ENCODE measurements around the gene ENHO. TPM values are rescaled to one million over a fixed set of nuclear protein-coding genes. Genes with fewer than 3 reads are reported as not detected.
"Not testable (repeated sequence)": the region's sequence is repeated elsewhere in the genome, so short reads cannot be mapped to it uniquely, and the experiment has no call there.

ENHO gene
- total RNA-seq, 1 donor from 2014 or later: not detected

DNA sequence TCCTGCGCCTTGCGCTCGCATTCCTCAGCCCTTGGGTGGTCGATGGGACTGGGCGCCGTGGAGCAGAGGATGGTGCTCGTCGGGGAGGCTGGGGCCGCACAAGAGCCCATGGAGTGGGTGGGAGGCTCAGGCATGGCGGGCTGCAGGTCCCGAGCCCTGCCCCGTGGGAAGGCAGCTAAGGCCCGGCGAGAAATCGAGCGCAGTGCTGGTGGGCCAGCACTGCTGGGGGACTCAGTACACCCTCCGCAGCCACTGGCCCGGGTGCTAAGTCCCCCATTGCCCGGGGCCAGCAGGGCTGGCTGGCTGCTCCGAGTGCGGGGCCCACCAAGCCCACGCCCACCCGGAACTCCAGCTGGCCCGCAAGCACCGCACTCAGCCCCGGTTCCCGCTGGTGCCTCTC, 40.0 kb downstream of the ENHO start:
- not testable (repeated sequence) for DNase-seq (ENCODE audit: low spot score)

DNA sequence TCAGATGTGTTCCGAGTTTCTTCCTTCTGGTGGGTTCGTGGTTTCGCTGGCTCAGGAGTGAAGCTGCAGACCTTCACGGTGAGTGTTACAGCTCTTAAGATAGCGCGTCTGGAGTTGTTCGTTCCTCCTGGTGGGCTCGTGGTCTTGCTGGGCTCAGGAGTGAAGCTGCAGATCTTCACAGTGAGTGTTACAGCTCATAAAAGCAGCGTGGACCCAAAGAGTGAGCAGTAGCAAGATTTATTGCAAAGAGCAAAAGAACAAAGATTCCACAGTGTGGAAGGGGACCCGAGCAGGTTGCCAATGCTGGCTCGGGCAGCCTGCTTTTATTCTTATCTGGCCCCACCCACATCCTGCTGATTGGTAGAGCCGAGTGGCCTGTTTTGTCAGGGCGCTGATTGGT, 41.2 kb downstream of the ENHO start:
- peak; percentile 64 for DNase-seq (ENCODE audit: low spot score)

DNA sequence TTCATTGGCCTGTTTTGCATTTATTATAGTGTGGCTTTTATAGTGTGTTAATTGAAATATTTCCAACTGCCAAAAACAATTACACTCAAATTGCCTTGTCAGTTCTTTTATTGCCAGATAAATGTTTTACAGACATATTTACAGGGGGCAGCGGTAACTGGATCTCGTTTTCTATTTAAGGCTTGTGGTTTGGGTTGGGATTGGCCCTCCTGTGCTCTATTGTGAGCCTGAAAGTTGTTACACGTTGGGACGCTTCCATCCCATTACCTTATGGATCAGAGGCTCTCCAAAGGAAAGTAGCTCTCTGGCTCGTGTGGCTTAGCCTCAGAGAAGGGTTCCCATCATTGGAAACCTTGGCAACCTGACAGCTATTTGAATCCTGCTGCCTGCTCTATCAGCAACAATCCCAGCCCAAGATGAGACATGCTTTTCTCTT, 43.3 kb downstream of the ENHO start:
- DNase-seq (ENCODE audit: low spot score): no peak

DNA sequence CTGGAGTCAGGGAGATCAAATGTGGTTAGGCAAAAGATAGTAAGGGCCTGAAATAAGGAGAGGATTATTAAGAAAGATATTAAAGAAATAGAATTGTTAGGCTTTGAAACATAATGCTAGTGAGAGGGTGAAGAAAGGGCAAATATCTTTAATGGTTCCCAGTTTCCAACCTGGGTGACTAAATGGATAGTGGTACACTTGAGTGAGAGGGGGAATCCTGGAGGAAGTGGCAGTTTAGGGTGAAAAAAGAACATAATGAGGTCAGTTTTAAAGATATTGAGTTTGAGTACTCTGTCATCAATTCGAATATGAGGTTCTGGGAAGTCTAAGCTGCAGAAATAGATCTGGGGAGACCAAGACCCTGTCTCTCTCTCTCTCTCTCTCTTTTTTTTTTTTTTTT, 45.2 kb downstream of the ENHO start:
- DNase-seq (ENCODE audit: low spot score): no peak

DNA sequence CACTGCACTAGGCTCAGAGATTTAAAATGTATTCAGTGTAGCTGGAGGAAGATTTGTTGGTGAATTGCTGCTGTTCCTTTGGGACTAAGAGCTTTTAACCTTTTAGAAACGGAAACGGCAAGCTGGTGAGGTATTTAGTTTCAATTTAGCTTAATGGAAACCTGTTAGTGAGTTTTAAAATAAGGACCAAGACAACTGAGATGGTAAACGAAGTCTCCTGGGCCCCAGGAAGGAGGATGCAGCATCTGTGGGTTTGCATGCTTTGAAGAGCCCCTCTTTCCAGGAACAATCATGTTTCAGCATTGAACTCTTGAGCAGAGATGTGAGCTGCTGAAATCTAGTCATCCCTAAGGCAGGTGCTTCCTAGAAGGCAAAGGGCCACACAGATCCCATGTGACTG, 47.7 kb downstream of the ENHO start:
- peak; percentile 5 for DNase-seq (ENCODE audit: low spot score)

Other genes with a start within 250 kb of the ENHO start
- gene KIF24, start 193.7 kb downstream of the ENHO start, total RNA-seq: 0.45 TPM
- 17.7 TPM for gene NUDT2, start 193.4 kb downstream of the ENHO start, total RNA-seq
- gene MYORG, start 146.1 kb downstream of the ENHO start, total RNA-seq: 10.1 TPM
- 53.9 TPM for gene FAM219A, start 64.4 kb downstream of the ENHO start, total RNA-seq
- gene DNAI1, start 64.2 kb downstream of the ENHO start, total RNA-seq: not detected
- gene CNTFR, start 66.7 kb upstream of the ENHO start, total RNA-seq: 116 TPM
- gene RPP25L, start 89.1 kb upstream of the ENHO start, total RNA-seq: 14.8 TPM
- 61.5 TPM for gene DCTN3, start 97.5 kb upstream of the ENHO start, total RNA-seq
- gene ARID3C, start 106.1 kb upstream of the ENHO start, total RNA-seq: not detected
- gene SIGMAR1, start 114.8 kb upstream of the ENHO start, total RNA-seq: 48.3 TPM
- gene GALT, start 123.7 kb upstream of the ENHO start, total RNA-seq: 21.3 TPM
- gene IL11RA, start 129.2 kb upstream of the ENHO start, total RNA-seq: 15.6 TPM
- gene CCL27, start 139.7 kb upstream of the ENHO start, total RNA-seq: not detected
- gene CCL19, start 168.3 kb upstream of the ENHO start, total RNA-seq: not detected
- gene CCL21, start 187.1 kb upstream of the ENHO start, total RNA-seq: 18.0 TPM